GM19468 (cell line): ENCODE measurements around the gene NR5A2.
A peak's percentile ranks its signal among the peaks of the same experiment; 100 is the strongest.
"Not testable (repeated sequence)": the region's sequence is repeated elsewhere in the genome, so short reads cannot be mapped to it uniquely, and the experiment has no call there.

Source experiments
- ATAC-seq: cut with Tn5 transposase; IDR thresholded peaks from one replicate; pipeline ENCODE4 v1.9.1; 2021; ENCODE audit warnings: mild to moderate bottlenecking, moderate library complexity, moderate number of reproducible peaks; ENCODE audit not compliant: unreplicated experiment; ENCODE audit errors: extremely low read depth

Gene NR5A2

DNA sequence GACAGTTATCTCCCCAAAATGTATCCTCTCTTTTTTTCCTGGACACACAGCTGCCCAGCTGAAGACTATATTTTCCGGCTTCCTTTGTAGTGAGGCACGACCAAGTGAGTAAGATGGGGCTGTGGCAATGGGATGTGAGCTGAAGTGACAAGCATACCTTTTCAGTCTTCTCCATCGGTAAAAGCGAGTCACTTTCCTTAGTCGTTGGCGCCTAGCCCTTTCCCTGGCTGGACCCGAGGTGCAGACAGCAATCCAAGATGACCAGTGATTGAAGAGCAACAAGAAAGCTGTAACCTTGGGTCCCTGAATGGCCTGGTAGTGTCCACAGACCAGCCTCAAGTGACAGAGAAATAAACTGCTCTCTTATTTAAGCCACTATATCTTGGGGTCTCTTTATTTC is 155.2 kb downstream of the NR5A2 start:
- no peak for ATAC-seq

DNA sequence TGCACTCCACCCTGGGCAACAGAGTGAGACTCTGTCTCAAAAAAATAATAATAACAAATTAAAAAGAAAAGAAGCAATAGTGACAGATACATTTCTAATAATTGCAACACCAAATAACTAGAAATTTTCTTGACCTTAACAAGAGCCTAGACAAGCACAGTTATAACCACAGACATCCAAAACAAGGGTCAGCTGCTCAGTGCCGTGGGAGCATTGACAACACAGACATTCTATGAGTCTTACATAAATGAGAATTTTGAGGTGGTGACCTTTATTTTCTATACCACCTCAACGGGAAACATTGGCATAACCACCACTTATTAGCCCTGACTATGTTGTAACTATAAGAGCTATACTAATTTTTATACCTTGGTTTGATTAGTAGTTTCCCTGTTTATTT is 156.1 kb downstream of the NR5A2 start:
- ATAC-seq, result no peak

DNA sequence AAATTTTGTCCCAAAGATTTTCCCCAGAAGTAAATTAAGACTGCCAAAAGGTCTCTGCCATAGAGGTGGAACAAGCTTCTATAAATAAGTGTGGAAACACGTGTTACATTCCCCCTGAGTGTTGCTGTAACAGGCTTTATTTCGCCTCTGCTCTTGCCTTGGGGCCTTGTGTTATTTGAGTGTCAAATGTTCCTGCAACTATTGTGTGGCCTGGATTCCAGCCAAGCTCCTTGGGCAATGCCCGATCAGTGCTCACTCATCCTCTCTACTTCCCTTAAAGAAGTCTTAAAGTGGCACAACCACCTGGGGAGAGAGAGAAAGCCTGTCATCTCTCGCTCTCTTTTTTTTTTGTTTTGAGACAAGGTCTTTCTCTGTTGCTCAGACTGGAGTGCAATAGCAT is 156.7 kb downstream of the NR5A2 start:
- ATAC-seq, result no peak

DNA sequence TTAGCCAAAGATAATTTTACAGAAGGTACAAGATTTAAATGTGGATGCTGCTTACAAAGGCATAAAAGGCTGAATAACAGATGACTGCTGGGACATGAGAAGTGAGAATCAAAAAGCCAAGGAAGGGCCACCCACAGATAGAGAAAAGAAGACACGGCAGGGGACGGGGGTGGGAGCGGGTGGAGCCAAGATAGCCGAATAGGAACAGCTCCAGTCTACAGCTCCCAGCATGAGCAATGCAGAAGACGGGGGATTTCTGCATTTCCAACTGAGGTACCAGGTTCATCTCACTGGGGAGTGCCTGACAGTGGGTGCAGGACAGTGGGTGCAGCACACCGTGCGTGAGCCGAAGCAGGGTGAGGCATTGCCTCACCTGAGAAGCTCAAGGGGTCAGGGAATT is 157.7 kb downstream of the NR5A2 start:
- not testable (repeated sequence) for ATAC-seq

DNA sequence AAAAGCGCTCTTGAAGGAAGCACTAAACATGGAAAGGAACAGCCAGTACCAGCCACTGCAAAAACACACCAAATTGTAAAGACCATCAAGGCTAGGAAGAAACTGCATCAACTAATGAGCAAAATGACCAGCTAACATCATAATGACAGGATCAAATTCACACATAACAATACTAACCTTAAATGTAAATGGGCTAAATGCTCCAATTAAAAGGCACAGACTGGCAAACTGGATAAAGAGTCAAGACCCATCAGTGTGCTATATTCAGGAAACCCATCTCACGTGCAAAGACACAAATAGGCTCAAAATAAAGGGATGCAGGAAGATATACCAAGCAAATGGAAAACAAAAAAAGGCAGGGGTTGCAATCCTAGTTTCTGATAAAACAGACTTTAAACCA is 159.8 kb downstream of the NR5A2 start:
- ATAC-seq, result not testable (repeated sequence)

DNA sequence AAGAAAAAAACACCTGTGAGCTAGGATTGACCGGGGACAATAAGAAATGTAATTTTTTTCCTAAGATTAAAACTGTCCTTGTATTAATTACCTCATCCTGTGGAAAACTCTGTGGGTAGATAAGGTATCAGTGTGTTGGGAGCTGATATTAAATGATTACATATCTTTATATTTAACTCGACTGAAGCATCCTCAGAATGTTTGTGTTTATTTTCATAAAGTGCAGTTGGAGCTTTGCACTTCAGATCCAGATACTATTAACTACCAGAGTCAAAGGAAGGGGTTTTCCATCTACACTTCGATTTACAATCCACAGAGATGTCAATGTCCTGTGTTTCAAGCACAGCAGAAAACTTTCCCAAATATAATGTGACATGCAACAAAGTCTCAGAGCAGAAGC is 164.5 kb downstream of the NR5A2 start:
- ATAC-seq, result no peak

DNA sequence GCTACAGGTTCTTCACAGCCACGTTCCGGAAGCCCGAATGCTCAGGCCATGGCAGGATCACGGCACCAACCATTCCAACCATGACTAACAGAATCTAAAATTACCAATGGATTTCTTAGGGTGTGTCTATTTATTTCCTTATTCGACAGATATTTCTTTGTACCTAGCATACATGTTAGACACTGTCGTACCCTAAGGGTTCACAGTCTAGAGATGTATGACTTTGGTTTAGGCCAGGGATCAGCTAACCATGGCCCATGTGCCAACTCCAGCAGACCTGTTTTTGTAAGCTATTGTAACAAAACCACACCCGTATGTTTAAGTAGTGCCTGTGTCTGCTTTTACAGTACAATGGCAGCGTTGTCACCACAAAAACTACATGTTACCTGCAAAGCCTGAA is 167.0 kb downstream of the NR5A2 start:
- no peak for ATAC-seq

DNA sequence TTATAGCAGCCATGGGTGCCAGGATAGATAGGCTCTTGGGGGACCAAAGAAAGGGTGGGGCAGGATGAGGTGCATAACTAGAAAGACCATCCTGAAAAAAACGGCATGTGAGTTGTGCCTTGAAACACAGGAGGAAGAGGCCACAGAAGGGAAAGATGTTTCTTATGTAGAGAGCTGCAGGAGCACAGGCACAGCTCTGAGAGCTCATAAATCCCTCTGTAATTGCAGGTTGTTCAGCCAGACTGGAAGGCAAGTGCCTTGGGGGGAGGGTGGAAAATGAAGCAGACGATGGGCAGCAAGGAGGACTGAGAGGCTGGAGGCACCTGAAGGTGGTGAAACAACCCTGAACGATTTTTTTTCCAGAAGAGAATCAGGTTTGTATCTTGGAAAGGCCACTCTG is 170.7 kb downstream of the NR5A2 start:
- ATAC-seq, result no peak

DNA sequence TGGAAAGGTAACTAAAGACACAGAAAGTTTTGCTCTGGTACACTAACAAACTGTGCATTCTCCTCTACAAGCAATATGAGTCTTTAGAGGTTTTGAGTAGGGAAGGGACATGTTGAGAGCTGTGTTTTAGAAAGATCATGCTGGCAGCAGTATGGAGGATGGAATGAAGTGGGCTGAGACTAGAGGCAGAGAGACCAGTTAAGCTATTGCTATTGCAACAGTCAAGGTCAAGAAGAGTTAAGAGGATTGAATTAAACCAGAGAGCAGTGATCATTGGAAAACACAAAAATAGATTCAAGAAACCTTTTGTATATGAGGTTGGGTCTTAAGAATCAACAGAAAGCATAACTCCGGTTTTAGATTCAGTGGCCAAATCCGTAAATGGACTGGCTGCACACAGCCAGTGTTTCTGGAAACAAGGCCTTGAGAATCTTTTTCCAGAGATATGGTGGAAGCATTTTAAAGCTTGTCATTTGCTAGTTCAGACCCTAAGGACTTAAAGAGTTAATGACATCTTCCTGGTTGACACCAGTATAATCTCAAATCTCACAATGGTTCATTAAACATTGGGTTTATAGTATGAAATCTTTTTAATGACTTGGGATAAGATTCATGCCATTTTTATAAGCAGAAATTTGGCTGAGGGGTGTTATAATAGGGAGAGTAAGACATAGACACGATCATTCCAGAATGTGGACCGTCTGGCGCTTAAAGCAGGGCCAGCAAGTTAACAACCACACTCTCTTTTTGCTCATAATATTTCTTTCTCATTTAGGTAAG is 177.9 kb downstream of the NR5A2 start:
- no peak for ATAC-seq

DNA sequence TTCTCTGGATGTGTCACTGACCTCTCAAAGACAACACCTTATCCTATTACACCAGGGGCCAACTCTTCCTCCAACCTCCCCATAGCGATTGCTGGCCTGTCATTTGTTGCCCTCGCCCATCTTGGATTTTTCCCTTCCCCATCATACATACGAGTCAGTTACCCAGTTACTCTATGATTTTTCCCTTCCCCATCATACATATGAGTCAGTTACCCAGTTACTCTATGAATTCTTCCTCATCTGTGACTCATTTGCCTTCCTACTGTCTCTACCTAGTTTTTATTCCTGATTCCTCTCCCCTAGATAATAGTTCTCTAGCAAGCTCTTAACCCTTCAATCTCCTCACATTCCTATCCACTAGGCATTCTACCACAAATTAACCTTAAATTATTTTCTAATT is 178.8 kb downstream of the NR5A2 start:
- no peak for ATAC-seq

DNA sequence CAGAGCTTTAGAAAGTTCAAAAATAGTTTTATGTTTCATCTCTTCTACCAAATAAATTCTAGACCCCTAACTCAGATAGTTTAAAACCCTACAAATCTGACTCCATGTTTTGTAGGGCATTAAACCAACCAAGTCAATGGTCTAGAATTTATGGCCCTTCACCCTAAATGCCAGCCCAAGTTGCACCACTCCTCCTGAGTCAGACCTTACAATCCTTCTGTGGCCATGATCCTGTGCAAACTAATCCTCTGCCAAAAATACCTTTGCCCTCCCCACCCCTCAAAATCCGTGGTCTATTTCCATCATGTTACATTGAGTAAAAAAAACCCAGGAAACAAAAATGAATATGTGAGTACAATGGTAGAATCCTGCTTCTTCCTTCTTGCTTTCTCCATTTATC is 179.3 kb downstream of the NR5A2 start:
- no peak for ATAC-seq

DNA sequence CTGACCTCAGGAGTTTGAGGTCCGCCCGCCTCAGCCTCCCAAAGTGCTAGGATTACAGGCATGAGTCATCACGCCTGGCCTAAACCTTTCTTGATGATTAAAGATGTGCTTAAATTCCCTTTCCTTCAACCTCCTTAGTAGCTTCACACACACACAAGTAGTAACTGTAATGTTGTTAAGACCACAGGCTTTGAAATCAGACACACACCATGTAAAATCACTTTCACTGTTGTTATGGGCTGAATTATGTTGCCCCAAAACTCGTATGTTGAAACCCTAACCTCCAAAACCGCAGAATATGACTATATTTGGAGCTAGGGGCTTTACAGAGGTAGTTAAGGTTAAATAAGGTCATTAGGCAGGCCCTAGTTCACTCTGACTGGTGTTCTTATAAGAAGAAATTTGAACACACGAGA is 180.2 kb downstream of the NR5A2 start:
- ATAC-seq, result peak; percentile 53

DNA sequence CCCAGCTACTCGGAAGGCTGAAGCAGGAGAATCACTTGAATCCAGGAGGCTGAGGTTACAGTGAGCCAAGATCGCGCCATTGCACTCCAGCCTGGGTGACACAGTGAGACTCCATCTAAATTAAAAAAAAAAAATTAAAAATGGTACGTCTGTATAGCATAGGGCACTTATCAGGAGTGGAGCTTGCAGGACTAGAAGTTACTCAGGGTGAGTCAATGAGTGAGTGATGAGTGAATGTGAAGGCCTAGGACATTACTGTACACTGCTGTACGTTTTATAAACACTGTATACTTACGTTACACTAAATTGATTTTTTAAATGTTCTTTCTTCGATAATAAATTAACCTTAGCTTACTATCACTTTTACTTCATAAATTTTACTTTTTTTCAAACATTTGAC is 183.6 kb downstream of the NR5A2 start:
- no peak for ATAC-seq

DNA sequence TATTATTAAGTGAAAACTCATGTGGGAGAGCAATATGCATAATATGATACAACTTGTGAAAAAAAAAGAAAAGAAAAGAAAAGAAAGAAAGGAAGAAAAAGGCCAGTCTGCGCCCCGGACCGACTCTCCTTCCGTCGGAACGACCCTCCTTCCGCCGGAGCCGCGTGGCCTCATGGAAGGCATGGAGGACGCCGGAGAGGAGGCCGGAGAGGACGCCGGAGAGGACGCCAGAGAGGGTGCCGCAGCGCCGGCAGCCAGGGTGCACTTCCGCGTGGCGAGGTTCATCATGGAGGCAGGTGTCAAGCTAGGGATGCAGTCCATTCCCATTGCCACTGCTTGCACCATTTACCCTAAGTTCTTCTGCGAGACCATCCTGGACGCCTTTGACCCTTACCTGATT is 185.9 kb downstream of the NR5A2 start:
- ATAC-seq, result no peak

DNA sequence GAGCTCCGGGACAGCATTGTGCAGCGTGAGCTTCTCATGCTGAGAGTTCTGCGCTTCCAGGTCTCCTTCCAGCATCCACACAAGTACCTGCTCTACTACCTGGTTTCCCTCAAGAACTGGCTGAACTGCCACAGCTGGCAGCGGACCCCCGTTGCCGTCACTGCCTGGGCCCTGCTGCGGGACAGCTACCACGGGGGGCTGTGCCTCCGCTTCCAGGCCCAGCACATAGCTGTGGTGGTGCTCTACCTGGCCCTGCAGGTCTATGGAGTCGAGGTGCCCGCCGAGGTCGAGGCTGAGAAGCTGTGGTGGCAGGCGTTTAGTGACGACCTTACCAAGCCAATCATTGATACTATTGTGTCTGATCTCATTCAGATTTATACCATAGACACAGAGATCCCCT is 186.4 kb downstream of the NR5A2 start:
- ATAC-seq, result no peak

DNA sequence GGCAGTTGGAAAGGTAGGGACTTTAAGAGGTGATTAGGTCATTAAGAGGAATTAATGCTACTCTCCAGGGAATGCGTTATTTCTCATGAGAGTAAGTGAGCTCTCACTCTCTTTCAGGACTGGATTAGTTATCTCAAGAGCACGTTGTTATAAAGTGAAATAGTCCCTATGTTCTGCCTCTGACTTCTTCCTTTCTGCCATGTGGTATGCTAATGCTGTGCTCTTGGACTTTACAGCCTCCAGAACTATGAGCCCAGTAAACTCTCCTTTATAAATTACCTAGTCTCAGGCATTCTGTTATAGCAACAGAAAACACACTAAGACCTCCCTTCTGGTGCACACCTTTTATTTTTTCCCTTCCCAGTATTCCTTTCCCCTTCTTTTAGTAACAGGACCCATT is 187.8 kb downstream of the NR5A2 start:
- no peak for ATAC-seq

DNA sequence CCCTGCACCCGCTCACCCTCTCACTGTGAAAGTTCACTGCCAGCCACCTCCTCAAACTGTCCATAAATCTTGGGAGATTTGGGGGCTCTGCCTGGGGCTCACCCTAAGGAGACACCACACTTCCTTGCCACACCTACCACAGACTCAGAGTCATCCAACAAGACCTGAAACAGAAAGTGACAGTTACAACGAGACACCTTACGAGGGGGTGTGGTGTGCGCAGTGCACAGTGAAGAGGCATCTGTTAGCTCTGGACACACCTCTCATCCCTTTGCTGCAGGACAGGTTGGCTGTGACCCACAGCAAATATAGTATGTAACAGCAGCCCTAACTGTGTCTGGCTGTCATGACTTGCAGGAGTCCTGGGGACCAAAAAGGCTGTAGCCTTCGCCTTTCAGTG is 190.2 kb downstream of the NR5A2 start:
- no peak for ATAC-seq

DNA sequence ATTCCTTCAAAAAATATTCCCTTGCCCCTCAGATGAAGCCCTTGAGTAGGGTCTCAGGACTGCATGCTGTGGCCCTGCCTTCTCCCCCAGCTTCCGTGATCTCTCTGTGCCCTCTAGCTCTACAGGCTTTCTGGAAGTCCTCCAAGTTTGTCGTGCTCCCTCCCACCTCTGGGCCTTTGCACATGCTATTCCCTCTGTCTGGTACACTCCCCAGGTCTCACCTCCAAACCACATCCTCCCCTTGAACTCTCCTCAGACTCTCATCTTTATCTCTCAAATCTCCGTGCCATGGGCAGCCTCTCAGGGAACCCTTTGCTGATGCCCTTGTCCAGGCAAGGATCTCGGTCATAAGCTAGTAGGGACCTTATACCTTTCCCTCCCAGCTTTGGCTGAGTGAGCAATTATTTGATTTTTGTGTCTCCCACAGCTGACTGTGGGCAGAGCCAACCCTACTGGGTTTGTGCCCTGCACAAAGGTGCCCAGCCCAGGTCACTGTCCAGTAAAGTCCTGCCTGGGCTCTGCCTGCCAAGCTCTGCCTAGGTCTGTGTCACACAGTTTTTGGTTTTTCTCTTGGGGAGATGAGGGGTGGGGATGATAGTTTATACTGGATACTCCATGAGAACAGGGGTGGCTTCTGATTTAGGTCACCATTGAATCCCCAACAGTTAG is 194.2 kb downstream of the NR5A2 start:
- ATAC-seq, result no peak

DNA sequence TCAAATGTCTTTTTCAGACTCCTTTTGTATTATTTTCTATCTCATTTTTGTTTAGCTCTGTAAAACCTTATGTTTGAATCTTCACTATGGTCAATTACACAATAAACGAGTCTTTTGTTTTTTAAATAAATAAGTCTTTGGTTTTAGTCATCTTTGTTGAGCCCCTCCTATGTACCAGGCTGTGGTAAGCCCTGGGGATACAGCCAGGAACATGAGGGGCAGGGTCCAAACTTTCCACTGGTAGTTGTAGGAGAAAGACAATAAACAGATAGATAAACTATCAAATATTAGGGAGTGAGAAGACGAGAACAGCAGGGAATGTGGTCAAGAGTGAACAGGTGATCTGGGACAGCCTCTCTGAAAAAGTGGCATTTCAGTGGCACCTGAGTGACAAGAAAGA is 195.7 kb downstream of the NR5A2 start:
- ATAC-seq, result no peak

DNA sequence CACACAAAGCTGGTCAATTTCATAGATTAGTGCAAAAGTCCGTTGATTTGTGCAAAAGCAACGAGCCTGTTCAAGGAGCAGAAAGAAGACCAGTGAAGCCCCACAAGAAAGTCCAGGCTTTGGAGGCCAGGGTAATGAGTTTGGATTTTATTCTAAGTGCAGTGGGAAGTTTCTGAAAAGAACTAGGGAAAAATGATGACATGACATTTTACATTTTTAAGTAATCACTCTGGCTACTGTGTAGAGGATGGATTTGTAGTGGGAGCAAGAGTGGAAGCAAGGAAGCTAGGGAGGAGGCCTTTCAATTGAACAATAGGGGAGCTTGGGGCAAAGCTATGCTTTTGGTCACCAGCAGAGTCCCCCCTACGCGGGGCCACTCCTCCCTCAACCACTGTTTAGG is 196.1 kb downstream of the NR5A2 start:
- no peak for ATAC-seq

DNA sequence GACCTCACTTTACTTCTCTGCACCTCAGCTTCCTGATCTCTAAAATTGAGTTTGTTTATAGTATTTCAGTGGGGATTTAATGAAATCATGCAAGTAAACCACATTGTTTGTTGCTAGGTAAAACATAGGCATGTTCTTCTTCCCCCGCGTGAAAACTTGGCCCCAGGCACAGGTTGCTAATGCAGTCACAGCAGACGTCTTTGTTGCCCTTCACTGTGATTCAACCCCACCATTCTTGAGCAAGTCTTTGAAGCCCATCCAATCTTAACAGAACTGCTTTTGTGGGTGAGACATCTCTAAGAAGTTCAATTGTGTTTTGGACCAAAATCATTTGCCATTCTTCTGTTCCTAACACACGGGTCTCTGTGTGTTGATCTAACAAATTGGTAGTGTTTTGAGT is 196.8 kb downstream of the NR5A2 start:
- no peak for ATAC-seq
